ENCODE data around the gene B4GALNT4. TPM values are rescaled to one million over a fixed set of nuclear protein-coding genes. Genes with fewer than 3 reads are reported as not detected.
"Not testable (repeated sequence)": the region's sequence is repeated elsewhere in the genome, so short reads cannot be mapped to it uniquely, and the experiment has no call there.

The B4GALNT4 gene
- total RNA-seq, 3 donors from 2014 or later (not counting 1 experiment from before 2014, with no cell fraction given) = 0.66 to 1.5 (median 1.5) TPM

GRCh38 chr11:327581-327923 is 41.7 kb upstream of the B4GALNT4 start:
- no peaks in the 10 kb centered on the region for H3K9me3 Mint-ChIP-seq
- H3K27ac Mint-ChIP-seq = peak overlapping the region; percentile 78 to 94
- peak overlapping the region; percentile 67 for H3K4me3 Mint-ChIP-seq
- no peaks in the 10 kb centered on the region for H3K27me3 ChIP-seq (ENCODE audit: control insufficient read depth, insufficient read depth, low read length)
- H3K4me3 ChIP-seq (ENCODE audit: low read length) = no peak overlapping the region
- no peak for ATAC-seq
- H3K27me3 Mint-ChIP-seq (ENCODE audit: low read depth in 2 of 2) = no peaks in the 10 kb centered on the region
- peaks cover 62 to 74% of the 10 kb centered on the region in 2 donors for H3K4me1 Mint-ChIP-seq
- TF ChIP-seq CTCF (IDR thresholded peaks at IDR 0.05) = no peak
- H3K4me1 ChIP-seq (ENCODE audit: control insufficient read depth, insufficient read depth, low read length) = peaks cover 78% of the 10 kb centered on the region
- no peaks in the 10 kb centered on the region for H3K36me3 Mint-ChIP-seq
- WGBS (ENCODE audit: insufficient coverage) = 97% methylated on average over 3 of the region's 3 CpGs
- intact Hi-C loops (cut with micrococcal nuclease) = loop anchor here (2.0 kb wide), 1 partner anchor 15 kb away; no protein-coding TSS in a partner anchor
- H3K36me3 ChIP-seq (ENCODE audit: control insufficient read depth, insufficient read depth, low read length) = no peaks in the 10 kb centered on the region
- peak overlapping the region; percentile 89 for H3K27ac ChIP-seq (ENCODE audit: low read length)
- no peak for DNase-seq
- H3K9me3 ChIP-seq (ENCODE audit: control insufficient read depth, insufficient read depth, low read length) = no peaks in the 10 kb centered on the region

GRCh38 chr11:328012-328411 is 41.3 kb upstream of the B4GALNT4 start:
- Histone ChIP-seq H3K4me1 (ENCODE audit: control insufficient read depth, insufficient read depth, low read length) (peaks cover 78% of the 10 kb centered on the region), H3K27me3 (ENCODE audit: control insufficient read depth, insufficient read depth, low read length) (no peaks in the 10 kb centered on the region), H3K9me3 (ENCODE audit: control insufficient read depth, insufficient read depth, low read length) (peaks cover 2% of the 10 kb centered on the region), H3K27ac (ENCODE audit: low read length) (no peak overlapping the region), H3K36me3 (ENCODE audit: control insufficient read depth, insufficient read depth, low read length) (no peaks in the 10 kb centered on the region), H3K4me3 (ENCODE audit: low read length) (no peak overlapping the region)
- intact Hi-C loops (cut with micrococcal nuclease) = no loop called here
- no peak overlapping the region for H3K4me3 Mint-ChIP-seq
- peak overlapping the region in 1 of 2 donors; percentile 88 for H3K27ac Mint-ChIP-seq
- H3K9me3 Mint-ChIP-seq = no peaks in the 10 kb centered on the region
- H3K36me3 Mint-ChIP-seq = no peaks in the 10 kb centered on the region
- peaks cover 67 to 79% of the 10 kb centered on the region in 2 donors for H3K4me1 Mint-ChIP-seq
- DNase-seq (no peak), ATAC-seq (no peak)
- no peaks in the 10 kb centered on the region for H3K27me3 Mint-ChIP-seq (ENCODE audit: low read depth in 2 of 2)
- 97% methylated on average over 13 of the region's 13 CpGs for WGBS (ENCODE audit: insufficient coverage)
- no peak for TF ChIP-seq CTCF (IDR thresholded peaks at IDR 0.05)

GRCh38 chr11:328516-329100 is 40.7 kb upstream of the B4GALNT4 start:
- intact Hi-C loops (cut with micrococcal nuclease); H3K9me3 Mint-ChIP-seq; H3K27ac ChIP-seq (ENCODE audit: low read length); H3K36me3 ChIP-seq (ENCODE audit: control insufficient read depth, insufficient read depth, low read length); H3K4me3 ChIP-seq (ENCODE audit: low read length); H3K27me3 ChIP-seq (ENCODE audit: control insufficient read depth, insufficient read depth, low read length); H3K36me3 Mint-ChIP-seq; H3K27me3 Mint-ChIP-seq (ENCODE audit: low read depth in 2 of 2); H3K9me3 ChIP-seq (ENCODE audit: control insufficient read depth, insufficient read depth, low read length); DNase-seq; ATAC-seq: not testable (repeated sequence)
- Mint-ChIP-seq H3K27ac (peak overlapping the region; percentile 78 to 88), H3K4me1 (peaks cover 72 to 80% of the 10 kb centered on the region in 2 donors), H3K4me3 (peak overlapping the region; percentile 42)
- peaks cover 78% of the 10 kb centered on the region for H3K4me1 ChIP-seq (ENCODE audit: control insufficient read depth, insufficient read depth, low read length)
- WGBS (ENCODE audit: insufficient coverage) = 93% methylated on average over 12 of the region's 15 CpGs

GRCh38 chr11:329886-330253 is 39.4 kb upstream of the B4GALNT4 start:
- Mint-ChIP-seq H3K4me3 (peak overlapping the region; percentile 71), H3K27ac (peak overlapping the region; percentile 78 to 88), H3K9me3 (no peaks in the 10 kb centered on the region), H3K27me3 (ENCODE audit: low read depth in 2 of 2) (no peaks in the 10 kb centered on the region), H3K36me3 (no peaks in the 10 kb centered on the region), H3K4me1 (peaks cover 73 to 78% of the 10 kb centered on the region in 2 donors)
- H3K27ac ChIP-seq (ENCODE audit: low read length) = no peak overlapping the region
- H3K9me3 ChIP-seq (ENCODE audit: control insufficient read depth, insufficient read depth, low read length) = peaks cover 4% of the 10 kb centered on the region
- H3K4me3 ChIP-seq (ENCODE audit: low read length) = no peak overlapping the region
- DNase-seq (no peak), ATAC-seq (no peak)
- intact Hi-C loops (cut with micrococcal nuclease) = no loop called here
- WGBS (ENCODE audit: insufficient coverage) = 94% methylated on average over 1 of the region's 2 CpGs
- no peaks in the 10 kb centered on the region for H3K27me3 ChIP-seq (ENCODE audit: control insufficient read depth, insufficient read depth, low read length)
- no peaks in the 10 kb centered on the region for H3K36me3 ChIP-seq (ENCODE audit: control insufficient read depth, insufficient read depth, low read length)
- TF ChIP-seq CTCF (IDR thresholded peaks at IDR 0.05) = no peak
- H3K4me1 ChIP-seq (ENCODE audit: control insufficient read depth, insufficient read depth, low read length) = peaks cover 85% of the 10 kb centered on the region
